ENCODE results near the gene SCN4B. TPM values are rescaled to one million over a fixed set of nuclear protein-coding genes. Genes with fewer than 3 reads are reported as not detected.

SCN4B gene
- total RNA-seq, 1 experiment from 2014 or later, result not detected

DNA sequence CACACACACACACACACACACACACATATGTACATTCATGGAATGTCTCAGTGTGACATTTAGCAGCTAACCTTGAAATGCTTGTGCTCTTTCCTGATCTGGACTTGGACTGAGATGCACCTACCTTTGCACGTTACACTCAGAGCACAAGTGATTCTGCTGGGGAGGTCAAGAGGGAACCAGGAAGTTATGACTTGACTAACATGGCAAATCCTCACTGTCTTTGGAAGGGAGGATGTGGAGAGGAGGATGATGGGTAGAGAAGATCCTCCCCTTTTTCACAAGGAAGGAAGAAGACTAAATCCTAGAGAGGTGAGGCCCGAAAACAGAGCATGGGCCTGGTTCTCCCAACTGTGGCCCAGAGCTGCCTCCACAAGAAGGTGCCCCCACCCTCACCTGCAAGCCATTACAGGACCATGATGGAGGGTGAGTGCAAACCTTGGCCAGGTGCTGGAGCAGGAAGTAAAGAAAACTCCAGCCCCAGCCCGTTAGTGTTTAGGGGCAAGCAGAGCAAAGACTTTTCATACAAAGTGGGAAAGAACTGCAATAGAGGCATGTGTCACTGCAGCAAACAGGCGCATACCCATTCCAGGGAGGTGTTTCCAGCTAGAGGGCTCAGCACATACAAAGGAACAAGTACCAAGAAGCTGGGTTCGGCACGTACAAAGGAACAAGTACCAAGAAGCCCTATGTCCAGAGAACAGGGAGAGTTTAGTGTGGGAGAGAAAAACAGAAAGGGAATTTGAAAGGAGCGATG, 26.4 kb downstream of the SCN4B start:
- Histone ChIP-seq H3K79me2 (ENCODE audit: low read length) (no peaks in the 10 kb centered on the region), H3K9ac (ENCODE audit: low read length) (no peak overlapping the region), H3K27me3 (ENCODE audit: low read length) (no peaks in the 10 kb centered on the region), H3K4me1 (ENCODE audit: low read length) (no peaks in the 10 kb centered on the region), H3K36me3 (ENCODE audit: insufficient read depth, low read length) (no peaks in the 10 kb centered on the region), H3K9me3 (ENCODE audit: low read length) (no peaks in the 10 kb centered on the region), H3K4me3 (ENCODE audit: low read length) (no peak overlapping the region), H4K20me1 (ENCODE audit: insufficient read depth, low read depth, low read length) (no peaks in the 10 kb centered on the region), H3K27ac (ENCODE audit: low read length) (no peak overlapping the region), H3K4me2 (ENCODE audit: low read depth, low read length, poor library complexity, severe bottlenecking) (no peak overlapping the region), H3K9me2 (replicated peaks; ENCODE audit: insufficient read depth, low read length) (no peaks in the 10 kb centered on the region), H2AFZ (ENCODE audit: low read length) (peak overlapping the region; percentile 56; the same call in 1 of the 2 replicates)
- DNase-seq, result peak; percentile 23

- Histone ChIP-seq H3K9me2 (replicated peaks; ENCODE audit: insufficient read depth, low read length) (no peaks in the 10 kb centered on the region), H3K79me2 (ENCODE audit: low read length) (no peaks in the 10 kb centered on the region), H3K9me3 (ENCODE audit: low read length) (no peaks in the 10 kb centered on the region), H3K9ac (ENCODE audit: low read length) (no peak overlapping the region), H3K27me3 (ENCODE audit: low read length) (no peaks in the 10 kb centered on the region), H3K27ac (ENCODE audit: low read length) (no peak overlapping the region), H2AFZ (ENCODE audit: low read length) (no peak overlapping the region), H3K4me1 (ENCODE audit: low read length) (no peaks in the 10 kb centered on the region), H3K36me3 (ENCODE audit: insufficient read depth, low read length) (no peaks in the 10 kb centered on the region), H3K4me2 (ENCODE audit: low read depth, low read length, poor library complexity, severe bottlenecking) (no peak overlapping the region), H3K4me3 (ENCODE audit: low read length) (no peak overlapping the region), H4K20me1 (ENCODE audit: insufficient read depth, low read depth, low read length) (no peaks in the 10 kb centered on the region)
- DNase-seq, result peak; percentile 19
Observed at GRCh38 chr11:118124929-118125535, 27.6 kb downstream of the SCN4B start.

- no peaks in the 10 kb centered on the region for H3K79me2 ChIP-seq (ENCODE audit: low read length)
- no peak for DNase-seq
- no peaks in the 10 kb centered on the region for H4K20me1 ChIP-seq (ENCODE audit: insufficient read depth, low read depth, low read length)
- H3K9ac ChIP-seq (ENCODE audit: low read length), result no peak overlapping the region
- H3K4me3 ChIP-seq (ENCODE audit: low read length), result no peak overlapping the region
- H3K4me2 ChIP-seq (ENCODE audit: low read depth, low read length, poor library complexity, severe bottlenecking), result no peak overlapping the region
- no peak overlapping the region for H3K27ac ChIP-seq (ENCODE audit: low read length)
- H3K9me2 ChIP-seq (replicated peaks; ENCODE audit: insufficient read depth, low read length), result no peaks in the 10 kb centered on the region
- H3K4me1 ChIP-seq (ENCODE audit: low read length), result no peaks in the 10 kb centered on the region
- no peaks in the 10 kb centered on the region for H3K36me3 ChIP-seq (ENCODE audit: insufficient read depth, low read length)
- no peaks in the 10 kb centered on the region for H3K27me3 ChIP-seq (ENCODE audit: low read length)
- no peaks in the 10 kb centered on the region for H3K9me3 ChIP-seq (ENCODE audit: low read length)
- H2AFZ ChIP-seq (ENCODE audit: low read length), result no peak overlapping the region
Observed at GRCh38 chr11:118120793-118121192, 31.8 kb downstream of the SCN4B start.

DNA sequence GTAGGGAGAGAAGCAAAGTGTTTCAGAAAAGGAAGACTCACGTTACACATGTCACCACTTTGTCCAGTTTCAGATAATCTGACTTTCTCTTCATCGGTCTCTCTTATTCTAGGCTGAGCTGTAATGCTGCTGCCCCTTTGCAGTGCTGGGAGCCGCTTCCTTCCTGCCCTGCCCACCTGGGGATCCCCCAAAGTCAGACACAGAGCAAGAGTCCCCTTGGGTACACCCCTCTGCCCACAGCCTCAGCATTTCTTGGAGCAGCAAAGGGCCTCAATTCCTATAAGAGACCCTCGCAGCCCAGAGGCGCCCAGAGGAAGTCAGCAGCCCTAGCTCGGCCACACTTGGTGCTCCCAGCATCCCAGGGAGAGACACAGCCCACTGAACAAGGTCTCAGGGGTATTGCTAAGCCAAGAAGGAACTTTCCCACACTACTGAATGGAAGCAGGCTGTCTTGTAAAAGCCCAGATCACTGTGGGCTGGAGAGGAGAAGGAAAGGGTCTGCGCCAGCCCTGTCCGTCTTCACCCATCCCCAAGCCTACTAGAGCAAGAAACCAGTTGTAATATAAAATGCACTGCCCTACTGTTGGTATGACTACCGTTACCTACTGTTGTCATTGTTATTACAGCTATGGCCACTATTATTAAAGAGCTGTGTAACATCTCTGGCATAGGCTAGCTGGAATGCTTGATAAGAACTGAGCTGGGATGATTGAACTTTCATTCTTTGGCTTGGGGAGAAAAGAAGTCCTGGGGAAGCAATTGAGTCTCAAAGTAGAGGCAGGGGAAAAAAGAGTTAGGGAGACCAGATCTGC, 34.6 kb downstream of the SCN4B start:
- H3K4me1 ChIP-seq (ENCODE audit: low read length), result no peaks in the 10 kb centered on the region
- no peaks in the 10 kb centered on the region for H3K9me3 ChIP-seq (ENCODE audit: low read length)
- no peaks in the 10 kb centered on the region for H3K9me2 ChIP-seq (replicated peaks; ENCODE audit: insufficient read depth, low read length)
- H2AFZ ChIP-seq (ENCODE audit: low read length), result no peak overlapping the region
- H3K27me3 ChIP-seq (ENCODE audit: low read length), result no peaks in the 10 kb centered on the region
- no peaks in the 10 kb centered on the region for H4K20me1 ChIP-seq (ENCODE audit: insufficient read depth, low read depth, low read length)
- H3K27ac ChIP-seq (ENCODE audit: low read length), result no peak overlapping the region
- no peak overlapping the region for H3K4me3 ChIP-seq (ENCODE audit: low read length)
- no peak overlapping the region for H3K4me2 ChIP-seq (ENCODE audit: low read depth, low read length, poor library complexity, severe bottlenecking)
- no peaks in the 10 kb centered on the region for H3K79me2 ChIP-seq (ENCODE audit: low read length)
- H3K36me3 ChIP-seq (ENCODE audit: insufficient read depth, low read length), result no peaks in the 10 kb centered on the region
- no peak overlapping the region for H3K9ac ChIP-seq (ENCODE audit: low read length)
- DNase-seq, result no peak

GRCh38 chr11:118115048-118115447, 37.6 kb downstream of the SCN4B start:
- H3K36me3 ChIP-seq (ENCODE audit: insufficient read depth, low read length), result no peaks in the 10 kb centered on the region
- H3K27ac ChIP-seq (ENCODE audit: low read length), result no peak overlapping the region
- H3K4me2 ChIP-seq (ENCODE audit: low read depth, low read length, poor library complexity, severe bottlenecking), result no peak overlapping the region
- H3K27me3 ChIP-seq (ENCODE audit: low read length), result no peaks in the 10 kb centered on the region
- no peak for DNase-seq
- H3K4me1 ChIP-seq (ENCODE audit: low read length), result no peaks in the 10 kb centered on the region
- H3K4me3 ChIP-seq (ENCODE audit: low read length), result no peak overlapping the region
- no peak overlapping the region for H2AFZ ChIP-seq (ENCODE audit: low read length)
- no peaks in the 10 kb centered on the region for H4K20me1 ChIP-seq (ENCODE audit: insufficient read depth, low read depth, low read length)
- H3K79me2 ChIP-seq (ENCODE audit: low read length), result no peaks in the 10 kb centered on the region
- H3K9me3 ChIP-seq (ENCODE audit: low read length), result no peaks in the 10 kb centered on the region
- H3K9me2 ChIP-seq (replicated peaks; ENCODE audit: insufficient read depth, low read length), result no peaks in the 10 kb centered on the region
- no peak overlapping the region for H3K9ac ChIP-seq (ENCODE audit: low read length)

GRCh38 chr11:118114266-118114665, 38.4 kb downstream of the SCN4B start:
- no peak overlapping the region for H2AFZ ChIP-seq (ENCODE audit: low read length)
- no peak overlapping the region for H3K9ac ChIP-seq (ENCODE audit: low read length)
- H3K36me3 ChIP-seq (ENCODE audit: insufficient read depth, low read length), result no peaks in the 10 kb centered on the region
- H3K79me2 ChIP-seq (ENCODE audit: low read length), result no peaks in the 10 kb centered on the region
- no peak overlapping the region for H3K4me2 ChIP-seq (ENCODE audit: low read depth, low read length, poor library complexity, severe bottlenecking)
- no peaks in the 10 kb centered on the region for H3K9me2 ChIP-seq (replicated peaks; ENCODE audit: insufficient read depth, low read length)
- DNase-seq, result no peak
- H3K27me3 ChIP-seq (ENCODE audit: low read length), result no peaks in the 10 kb centered on the region
- no peaks in the 10 kb centered on the region for H3K4me1 ChIP-seq (ENCODE audit: low read length)
- H4K20me1 ChIP-seq (ENCODE audit: insufficient read depth, low read depth, low read length), result no peaks in the 10 kb centered on the region
- H3K4me3 ChIP-seq (ENCODE audit: low read length), result no peak overlapping the region
- no peak overlapping the region for H3K27ac ChIP-seq (ENCODE audit: low read length)
- H3K9me3 ChIP-seq (ENCODE audit: low read length), result no peaks in the 10 kb centered on the region

DNA sequence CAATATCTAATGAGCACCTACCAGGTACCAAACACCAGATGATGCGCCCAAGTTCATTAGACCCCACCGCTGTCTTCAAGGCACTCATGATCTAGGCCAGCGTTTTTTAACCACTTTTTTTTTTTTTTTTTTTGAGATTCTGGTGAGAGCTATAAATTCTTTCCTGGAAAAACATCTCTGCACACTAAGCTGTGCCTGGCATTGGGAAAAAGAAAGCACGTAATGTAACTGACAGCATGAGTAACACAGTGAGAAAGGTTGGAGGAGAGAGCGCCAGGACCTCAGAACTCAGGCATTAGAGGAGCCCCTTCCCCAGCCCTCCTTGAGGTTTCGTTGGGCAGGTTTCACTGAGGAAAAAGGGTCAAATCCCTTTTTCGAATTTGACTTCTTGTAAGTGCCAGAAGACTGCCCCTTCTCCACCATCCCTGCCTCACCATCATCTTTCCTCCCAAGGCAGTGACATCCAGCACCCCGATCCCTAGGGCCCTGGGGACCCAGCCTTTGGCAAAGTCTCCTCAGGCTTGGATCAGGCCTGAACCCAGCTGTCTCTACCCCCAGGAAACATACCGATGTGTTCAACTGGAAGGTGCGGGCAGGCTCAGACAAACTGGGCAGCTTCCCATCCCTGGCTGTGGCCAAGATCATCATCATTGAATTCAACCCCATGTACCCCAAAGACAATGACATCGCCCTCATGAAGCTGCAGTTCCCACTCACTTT, 39.8 kb downstream of the SCN4B start:
- no peak overlapping the region for H3K27ac ChIP-seq (ENCODE audit: low read length)
- no peak for DNase-seq
- H3K4me3 ChIP-seq (ENCODE audit: low read length), result no peak overlapping the region
- no peaks in the 10 kb centered on the region for H3K4me1 ChIP-seq (ENCODE audit: low read length)
- H4K20me1 ChIP-seq (ENCODE audit: insufficient read depth, low read depth, low read length), result no peaks in the 10 kb centered on the region
- H3K36me3 ChIP-seq (ENCODE audit: insufficient read depth, low read length), result no peaks in the 10 kb centered on the region
- H3K4me2 ChIP-seq (ENCODE audit: low read depth, low read length, poor library complexity, severe bottlenecking), result no peak overlapping the region
- no peak overlapping the region for H3K9ac ChIP-seq (ENCODE audit: low read length)
- no peaks in the 10 kb centered on the region for H3K9me2 ChIP-seq (replicated peaks; ENCODE audit: insufficient read depth, low read length)
- no peaks in the 10 kb centered on the region for H3K27me3 ChIP-seq (ENCODE audit: low read length)
- H3K79me2 ChIP-seq (ENCODE audit: low read length), result no peaks in the 10 kb centered on the region
- no peak overlapping the region for H2AFZ ChIP-seq (ENCODE audit: low read length)
- no peaks in the 10 kb centered on the region for H3K9me3 ChIP-seq (ENCODE audit: low read length)

- H4K20me1 ChIP-seq (ENCODE audit: insufficient read depth, low read depth, low read length), result no peaks in the 10 kb centered on the region
- no peak overlapping the region for H3K27ac ChIP-seq (ENCODE audit: low read length)
- no peaks in the 10 kb centered on the region for H3K36me3 ChIP-seq (ENCODE audit: insufficient read depth, low read length)
- no peaks in the 10 kb centered on the region for H3K79me2 ChIP-seq (ENCODE audit: low read length)
- no peak overlapping the region for H3K4me3 ChIP-seq (ENCODE audit: low read length)
- no peak overlapping the region for H2AFZ ChIP-seq (ENCODE audit: low read length)
- H3K27me3 ChIP-seq (ENCODE audit: low read length), result no peaks in the 10 kb centered on the region
- H3K9me2 ChIP-seq (replicated peaks; ENCODE audit: insufficient read depth, low read length), result no peaks in the 10 kb centered on the region
- no peak for DNase-seq
- no peaks in the 10 kb centered on the region for H3K9me3 ChIP-seq (ENCODE audit: low read length)
- H3K4me2 ChIP-seq (ENCODE audit: low read depth, low read length, poor library complexity, severe bottlenecking), result no peak overlapping the region
- no peaks in the 10 kb centered on the region for H3K4me1 ChIP-seq (ENCODE audit: low read length)
- no peak overlapping the region for H3K9ac ChIP-seq (ENCODE audit: low read length)
Observed at GRCh38 chr11:118111744-118112035, 40.9 kb downstream of the SCN4B start.

All from Karpas-422 (cell line).